Neural progenitor cell (in vitro differentiated cells): ENCODE results near the gene PODN.

Experiments
- CTCF ChIP-seq: fragments of 200-600 bp; sonication (generic); IDR thresholded peaks from 2 replicates; pipeline ENCODE4 v1.5.1; 2017; ENCODE audit warnings: antibody characterized with exemption, mild to moderate bottlenecking
- EZH2 ChIP-seq: fragments of 200-600 bp; sonication (generic); IDR thresholded peaks from 2 replicates; pipeline ENCODE4 v1.6.1; 2017; ENCODE audit warnings: antibody characterized with exemption, mild to moderate bottlenecking, moderate library complexity
- EZH2phosphoT487 ChIP-seq: fragments of 200-600 bp; sonication (generic); IDR thresholded peaks from 2 replicates; pipeline ENCODE4 v1.6.1; 2017; ENCODE audit warnings: antibody characterized with exemption

GRCh38 chr1:53063744-53064515 is 1.9 kb downstream of the PODN start:
- no peak for TF ChIP-seq CTCF
- no peak for TF ChIP-seq EZH2
- no peak for TF ChIP-seq EZH2phosphoT487
